Measurements from ENCODE around the gene C2orf72.

DNA sequence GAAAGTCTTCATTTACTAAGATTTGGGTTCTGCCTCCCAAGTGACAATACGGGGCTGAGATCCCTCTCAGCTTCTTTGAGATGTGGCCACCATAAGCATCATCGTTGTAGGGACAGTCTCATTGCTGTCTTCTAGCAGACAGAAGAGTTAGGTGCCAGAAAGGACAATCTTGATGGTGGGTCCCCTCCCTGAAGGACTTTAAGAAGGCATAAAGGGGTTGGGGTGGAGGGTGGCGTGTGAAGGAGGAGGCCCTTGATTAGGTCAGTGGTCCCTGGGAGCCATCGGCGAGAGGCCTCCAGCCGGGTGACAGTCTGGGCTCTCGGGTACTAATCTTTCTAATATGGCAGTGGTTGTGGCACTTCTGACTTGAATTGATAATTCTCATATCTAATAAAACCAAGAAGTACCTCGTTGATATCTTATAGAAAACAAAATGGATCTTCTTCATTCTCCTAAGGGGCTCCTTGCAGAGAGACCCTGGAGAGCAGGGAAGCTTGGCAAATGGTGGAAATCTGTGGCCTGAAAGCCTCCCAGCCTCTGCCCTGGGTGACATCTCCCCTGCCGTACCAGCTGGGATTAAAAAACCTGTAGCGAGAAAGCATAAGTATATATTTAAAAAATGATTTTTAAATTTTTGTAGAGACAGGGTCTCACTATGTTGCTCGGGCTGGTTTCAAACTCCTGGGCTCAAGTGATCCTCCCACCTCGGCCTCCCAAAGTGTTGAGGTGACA, 12.1 kb downstream of the C2orf72 start:
- TF ChIP-seq, protein P1, sequence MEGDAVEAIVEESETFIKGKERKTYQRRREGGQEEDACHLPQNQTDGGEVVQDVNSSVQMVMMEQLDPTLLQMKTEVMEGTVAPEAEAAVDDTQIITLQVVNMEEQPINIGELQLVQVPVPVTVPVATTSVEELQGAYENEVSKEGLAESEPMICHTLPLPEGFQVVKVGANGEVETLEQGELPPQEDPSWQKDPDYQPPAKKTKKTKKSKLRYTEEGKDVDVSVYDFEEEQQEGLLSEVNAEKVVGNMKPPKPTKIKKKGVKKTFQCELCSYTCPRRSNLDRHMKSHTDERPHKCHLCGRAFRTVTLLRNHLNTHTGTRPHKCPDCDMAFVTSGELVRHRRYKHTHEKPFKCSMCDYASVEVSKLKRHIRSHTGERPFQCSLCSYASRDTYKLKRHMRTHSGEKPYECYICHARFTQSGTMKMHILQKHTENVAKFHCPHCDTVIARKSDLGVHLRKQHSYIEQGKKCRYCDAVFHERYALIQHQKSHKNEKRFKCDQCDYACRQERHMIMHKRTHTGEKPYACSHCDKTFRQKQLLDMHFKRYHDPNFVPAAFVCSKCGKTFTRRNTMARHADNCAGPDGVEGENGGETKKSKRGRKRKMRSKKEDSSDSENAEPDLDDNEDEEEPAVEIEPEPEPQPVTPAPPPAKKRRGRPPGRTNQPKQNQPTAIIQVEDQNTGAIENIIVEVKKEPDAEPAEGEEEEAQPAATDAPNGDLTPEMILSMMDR (conservative IDR thresholded peaks at IDR 0.05; ENCODE audit: low read depth, low read length), result no peak
- TF ChIP-seq EZH2 (IDR thresholded peaks at IDR 0.05; ENCODE audit: low read length, unreplicated experiment) (no peak), EZH2phosphoT487 (IDR thresholded peaks at IDR 0.05; ENCODE audit: borderline replicate concordance, low read length) (no peak)
